NCI-H1092 (cell line): ENCODE results near the gene BAIAP2L2.
A peak's percentile ranks its signal among the peaks of the same experiment; 100 is the strongest.
"Not testable (repeated sequence)": the region's sequence is repeated elsewhere in the genome, so short reads cannot be mapped to it uniquely, and the experiment has no call there.

Experiments used
- DNase-seq: peaks from one replicate; lab custom pipeline; 2025; lab: John Stamatoyannopoulos, UW

BAIAP2L2 gene

DNA sequence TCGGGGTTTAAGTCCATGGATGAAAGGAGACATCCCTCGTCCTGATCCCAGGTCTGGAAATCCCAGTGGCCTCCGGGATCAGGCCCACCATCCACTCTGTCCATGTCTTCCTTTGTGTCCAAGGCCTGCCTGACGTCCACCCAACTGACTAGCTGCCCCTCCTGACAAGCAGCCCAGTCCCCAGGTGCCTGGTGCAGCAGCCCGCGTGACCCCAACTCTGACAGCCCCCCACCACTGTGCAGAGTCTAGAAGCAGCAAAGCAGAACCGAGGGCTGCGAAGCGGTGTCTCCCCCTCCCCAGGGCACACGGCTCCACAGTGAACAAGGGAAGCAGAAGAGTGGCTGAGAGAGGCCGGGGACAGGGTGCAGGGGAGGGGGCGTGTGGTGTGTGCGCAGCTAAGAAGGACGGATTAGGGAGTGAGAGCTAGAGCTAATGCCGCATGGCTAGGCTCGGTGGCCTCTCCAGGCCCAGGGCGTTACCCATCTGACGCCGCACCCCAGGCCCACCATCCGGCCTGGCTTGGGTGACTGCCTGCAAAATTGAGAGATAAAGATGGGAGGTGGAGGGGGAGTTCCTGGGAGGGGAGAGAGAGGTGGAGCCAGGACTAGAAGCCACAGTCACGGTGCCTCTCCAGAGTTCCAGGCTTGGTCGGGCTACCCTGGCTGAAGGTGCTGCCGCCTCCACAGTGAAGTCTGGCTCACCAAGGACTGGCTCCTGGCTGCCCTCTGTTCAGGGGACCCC lies 16.6 kb upstream of the BAIAP2L2 start:
- DNase-seq = no peak

- DNase-seq = no peak
These were observed 15.3 kb upstream of the BAIAP2L2 start for GRCh38 chr22:38125751-38126201.

- DNase-seq = no peak
These were observed 14.6 kb upstream of the BAIAP2L2 start for GRCh38 chr22:38125038-38125610.

DNA sequence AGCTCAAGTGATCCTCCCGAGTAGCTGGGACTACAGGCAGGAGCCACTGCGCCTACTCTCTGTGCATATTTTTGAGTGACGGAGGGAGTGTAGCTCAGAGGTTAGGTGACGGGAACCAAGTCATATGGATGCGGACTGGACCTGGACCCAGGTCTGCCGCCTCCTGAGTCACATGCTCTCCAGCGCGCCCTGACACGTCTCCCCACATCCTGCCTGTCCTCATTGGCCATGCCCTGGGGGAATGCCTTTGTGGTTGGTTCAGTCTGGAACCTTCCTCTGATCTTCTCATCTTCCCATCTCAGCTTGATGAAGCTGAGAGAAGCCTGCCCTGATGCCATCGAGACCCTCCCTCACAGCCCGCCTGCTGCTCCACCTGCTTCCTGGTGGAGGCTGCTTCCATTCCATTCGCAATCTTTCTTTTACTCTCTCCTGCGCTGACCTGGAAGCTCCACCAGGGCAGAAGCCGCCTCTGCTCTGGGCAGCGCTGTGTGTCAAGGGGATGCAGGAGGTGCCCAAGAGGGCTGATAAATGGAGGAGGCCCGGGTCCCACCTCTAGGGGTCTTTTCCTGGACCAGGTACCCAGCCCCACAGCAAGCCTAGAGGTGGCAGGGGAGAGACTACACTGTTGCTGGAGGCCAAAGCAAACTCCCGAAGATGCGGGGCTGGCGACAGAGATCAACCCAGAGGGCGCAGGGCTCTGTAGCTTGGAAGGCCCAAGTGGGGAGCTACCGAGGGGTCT lies 13.9 kb upstream of the BAIAP2L2 start:
- DNase-seq = no peak

DNA sequence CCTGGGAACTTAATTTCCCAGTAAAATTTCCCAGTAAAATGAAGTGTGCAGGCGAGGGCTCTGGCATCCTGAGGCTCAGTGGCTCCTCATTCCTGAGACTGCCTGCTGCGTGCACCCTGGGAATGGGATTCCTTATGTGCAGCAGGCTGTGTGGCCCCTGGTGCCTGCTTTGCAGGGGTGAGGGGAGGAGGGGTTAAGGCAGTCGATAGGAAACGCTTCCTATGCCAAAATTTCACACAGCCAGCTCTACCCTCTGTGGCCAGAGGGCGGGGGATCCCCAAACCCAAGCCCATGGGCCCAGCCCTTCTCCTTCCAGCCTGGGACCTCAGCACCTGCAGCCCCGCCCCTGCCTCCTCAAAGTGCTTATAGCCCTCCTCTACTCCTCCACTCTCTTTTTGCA lies 12.1 kb upstream of the BAIAP2L2 start:
- DNase-seq = no peak

- no peak for DNase-seq
These were observed 10.1 kb upstream of the BAIAP2L2 start for GRCh38 chr22:38120359-38121110.

- DNase-seq = not testable (repeated sequence)
These were observed 8.3 kb upstream of the BAIAP2L2 start for GRCh38 chr22:38118747-38119146.

DNA sequence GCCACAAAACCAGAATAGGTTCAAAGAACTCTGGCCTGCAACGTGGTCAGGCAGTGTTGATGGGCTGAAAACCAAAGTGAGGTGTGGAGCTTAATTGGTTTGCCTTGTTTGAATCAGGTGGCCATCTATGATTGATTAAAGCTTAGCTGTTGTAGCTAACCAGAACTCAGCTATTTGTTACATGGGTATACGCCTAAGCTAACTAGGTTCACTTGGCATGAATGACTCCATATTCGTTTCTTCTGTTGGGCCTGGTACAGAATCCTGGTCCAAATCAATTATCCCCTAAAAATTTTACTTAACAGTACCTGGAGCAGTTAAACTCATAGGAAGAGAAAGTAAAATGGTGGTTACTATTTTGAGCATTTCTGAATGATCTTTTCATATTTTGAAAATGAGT lies 7.7 kb upstream of the BAIAP2L2 start:
- no peak for DNase-seq

GRCh38 chr22:38117556-38117955 lies 7.1 kb upstream of the BAIAP2L2 start:
- DNase-seq = not testable (repeated sequence)

- no peak for DNase-seq
These were observed 5.1 kb upstream of the BAIAP2L2 start for GRCh38 chr22:38115423-38116205.

GRCh38 chr22:38114484-38115398 lies 4.3 kb upstream of the BAIAP2L2 start:
- peak; percentile 20 for DNase-seq

DNA sequence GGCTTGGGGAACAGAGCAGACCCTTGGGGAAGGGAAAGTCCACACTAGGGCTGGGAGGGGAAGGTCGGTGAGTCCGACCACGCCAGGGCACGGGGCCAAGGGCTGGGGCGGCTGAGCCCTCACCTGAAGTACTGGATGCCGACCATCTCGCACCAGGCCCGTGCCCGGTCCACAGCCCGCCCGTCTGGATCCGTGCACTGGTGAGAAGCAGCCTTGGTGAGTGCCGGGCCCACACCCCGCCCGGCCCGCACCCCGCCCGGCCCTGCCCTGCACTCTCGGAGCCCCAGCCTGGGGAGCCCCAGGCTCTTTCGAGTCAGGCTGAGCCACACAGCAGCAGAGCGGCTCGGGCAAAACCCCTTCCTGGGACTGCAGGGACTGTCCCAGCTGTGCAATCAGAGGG lies 1.9 kb upstream of the BAIAP2L2 start:
- DNase-seq = no peak

DNA sequence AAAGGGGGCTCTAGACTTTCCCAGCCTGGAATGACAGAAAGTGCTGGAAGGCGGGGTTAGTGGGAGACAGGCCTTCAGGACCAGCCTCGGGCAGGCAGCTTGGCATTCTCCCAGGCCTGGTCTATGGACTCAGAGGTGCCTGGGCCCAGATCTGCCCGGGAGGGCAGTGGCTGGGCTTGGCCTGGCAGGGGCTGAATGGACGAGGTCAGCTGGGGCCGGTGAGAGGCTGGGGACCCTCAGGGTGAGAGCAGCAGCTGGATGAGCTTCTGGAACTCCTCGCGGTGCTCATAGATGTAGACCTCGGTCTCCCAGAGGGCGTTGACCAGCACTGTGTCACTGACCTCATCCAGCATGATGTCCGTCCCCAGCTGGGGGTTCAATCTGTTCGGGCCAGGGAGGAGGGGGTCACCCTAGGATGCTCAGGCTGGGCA lies 1.5 kb upstream of the BAIAP2L2 start:
- DNase-seq = no peak

GRCh38 chr22:38110863-38111852 lies 674 bp upstream of the BAIAP2L2 start:
- DNase-seq = no peak

- DNase-seq = no peak
These were observed 998 bp downstream of the BAIAP2L2 start for GRCh38 chr22:38109371-38110001.

GRCh38 chr22:38108561-38109319 lies 1.7 kb downstream of the BAIAP2L2 start:
- no peak for DNase-seq

DNA sequence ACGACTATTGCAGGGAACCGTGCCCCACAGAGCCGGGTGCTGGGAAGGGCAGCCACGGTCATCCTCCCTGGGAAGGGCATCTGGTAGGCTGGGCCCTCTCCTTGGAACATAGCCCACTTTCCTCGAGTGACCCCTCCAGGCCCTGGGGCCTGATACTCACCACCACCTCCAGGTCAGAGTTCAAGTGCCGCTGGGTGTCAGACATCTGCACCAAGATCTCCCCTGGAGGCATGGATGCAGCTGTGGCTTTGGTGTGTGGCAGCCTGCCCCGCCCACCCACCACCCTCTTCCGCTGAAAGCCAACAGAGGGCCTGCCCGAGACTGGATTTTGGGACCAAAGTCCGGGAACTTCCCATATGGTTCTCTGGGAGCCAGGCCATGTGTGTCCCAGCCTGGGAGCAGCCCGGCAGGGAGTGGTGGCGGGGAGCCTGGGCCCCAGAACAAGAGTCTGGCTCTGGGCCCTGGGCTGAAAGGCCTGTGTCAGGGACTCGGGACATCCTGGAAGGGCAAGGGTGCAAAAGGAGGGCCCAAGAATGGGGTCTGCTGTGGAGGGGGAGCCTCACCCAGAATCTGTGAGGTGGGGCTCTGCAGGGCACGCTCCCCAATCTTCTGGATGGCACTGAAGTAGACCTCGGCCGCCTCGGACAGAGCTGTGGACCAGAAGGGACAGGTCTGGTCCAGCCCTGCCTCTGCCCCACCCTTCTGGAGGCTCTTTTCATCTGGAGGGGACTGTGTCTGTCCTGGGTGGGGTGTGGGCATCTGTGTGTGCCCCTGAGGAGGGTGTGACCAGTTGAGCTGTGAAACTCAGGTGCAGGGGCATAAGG lies 2.6 kb downstream of the BAIAP2L2 start:
- no peak for DNase-seq
